Lower leg skin (tissue), 3 donors: Measurements from ENCODE around the gene CCND1.

Source experiments
- POLR2A ChIP-seq, 2 donors: fragments of 450-650 bp; IDR thresholded peaks; one replicate each; pipeline ENCODE4 v1.6.1; 2016 to 2017; ENCODE audit warnings: antibody characterized with exemption in 2 of 2, mild to moderate bottlenecking in 1 of 2, moderate library complexity in 1 of 2
- TF ChIP-seq, protein P1 (sequence below), 3 donors: fragments of 450-650 bp; IDR thresholded peaks; one replicate each; pipeline ENCODE4 v1.5.1; 2016; ENCODE audit warnings: antibody characterized with exemption in 3 of 3, mild to moderate bottlenecking in 3 of 3, moderate library complexity in 2 of 3

GRCh38 chr11:69674886-69675714 is 34.1 kb downstream of the CCND1 start, which contains the start of gene LTO1:
- TF ChIP-seq, protein P1, sequence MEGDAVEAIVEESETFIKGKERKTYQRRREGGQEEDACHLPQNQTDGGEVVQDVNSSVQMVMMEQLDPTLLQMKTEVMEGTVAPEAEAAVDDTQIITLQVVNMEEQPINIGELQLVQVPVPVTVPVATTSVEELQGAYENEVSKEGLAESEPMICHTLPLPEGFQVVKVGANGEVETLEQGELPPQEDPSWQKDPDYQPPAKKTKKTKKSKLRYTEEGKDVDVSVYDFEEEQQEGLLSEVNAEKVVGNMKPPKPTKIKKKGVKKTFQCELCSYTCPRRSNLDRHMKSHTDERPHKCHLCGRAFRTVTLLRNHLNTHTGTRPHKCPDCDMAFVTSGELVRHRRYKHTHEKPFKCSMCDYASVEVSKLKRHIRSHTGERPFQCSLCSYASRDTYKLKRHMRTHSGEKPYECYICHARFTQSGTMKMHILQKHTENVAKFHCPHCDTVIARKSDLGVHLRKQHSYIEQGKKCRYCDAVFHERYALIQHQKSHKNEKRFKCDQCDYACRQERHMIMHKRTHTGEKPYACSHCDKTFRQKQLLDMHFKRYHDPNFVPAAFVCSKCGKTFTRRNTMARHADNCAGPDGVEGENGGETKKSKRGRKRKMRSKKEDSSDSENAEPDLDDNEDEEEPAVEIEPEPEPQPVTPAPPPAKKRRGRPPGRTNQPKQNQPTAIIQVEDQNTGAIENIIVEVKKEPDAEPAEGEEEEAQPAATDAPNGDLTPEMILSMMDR (IDR thresholded peaks at IDR 0.05): no peak
- TF ChIP-seq POLR2A (IDR thresholded peaks at IDR 0.05): no peak
